Calu3 (cell line): ENCODE results near the gene PLXNA2. TPM values are rescaled to one million over a fixed set of nuclear protein-coding genes. Genes with fewer than 3 reads are reported as not detected.

Experiments used
- BruUV-seq: library from RNA; stranded (reverse); fragments of 400-500 nt; replicated peaks from 2 replicates; lab custom pipeline; 2021; lab: Mats Ljungman, UMichigan
- CTCF ChIA-PET: fragments of 300-600 bp; sonication (Branson Sonifier 250); formaldehyde crosslinking; loops from one replicate; lab custom pipeline; 2022; ENCODE audit warnings: antibody characterized with exemption; lab: Charles Lee
- DNase-seq: peaks from one replicate; pipeline ENCODE4 v3.0.0; 2022
- H3K27ac Mint-ChIP-seq: one replicate; pipeline ENCODE4 v1.8.0; 2022; ENCODE audit warnings: mixed read lengths; ENCODE audit not compliant: unreplicated experiment
- H3K27me3 Mint-ChIP-seq: one replicate; pipeline ENCODE4 v1.8.0; 2022; ENCODE audit warnings: mixed read lengths; ENCODE audit not compliant: unreplicated experiment
- H3K36me3 Mint-ChIP-seq: one replicate; pipeline ENCODE4 v1.8.0; 2022; ENCODE audit warnings: mild to moderate bottlenecking, moderate library complexity, mixed read lengths; ENCODE audit not compliant: insufficient read depth, unreplicated experiment
- H3K4me1 Mint-ChIP-seq: one replicate; pipeline ENCODE4 v1.8.0; 2022; ENCODE audit warnings: mild to moderate bottlenecking, low read depth, mixed read lengths; ENCODE audit not compliant: unreplicated experiment
- H3K4me3 Mint-ChIP-seq: one replicate; pipeline ENCODE4 v1.8.0; 2022; ENCODE audit warnings: mild to moderate bottlenecking, low read depth, moderate library complexity, mixed read lengths; ENCODE audit not compliant: unreplicated experiment
- H3K9me3 Mint-ChIP-seq: one replicate; pipeline ENCODE4 v1.8.0; 2022; ENCODE audit warnings: low read depth, mixed read lengths; ENCODE audit not compliant: unreplicated experiment
- intact Hi-C: fragments of 100-400 bp; cut with micrococcal nuclease; formaldehyde crosslinking; loops from one replicate; pipeline ENCODE4 v1.10.0; 2022; ENCODE audit not compliant: unreplicated experiment
- total RNA-seq: library from RNA; stranded (reverse); gene quantifications from 2 replicates; pipeline ENCODE4 v1.2.3, GENCODE V29; 2022
- TF ChIP-seq, protein P1 (sequence below): fragments of 200-600 bp; IDR thresholded peaks from one replicate; pipeline ENCODE4 v1.8.0; 2022; ENCODE audit warnings: antibody characterized with exemption; ENCODE audit not compliant: unreplicated experiment

The PLXNA2 gene
- total RNA-seq, 1 experiment from 2014 or later, result 16.2 TPM

GRCh38 chr1:208217781-208218180 lies 26.4 kb downstream of the PLXNA2 start:
- no peaks in the 10 kb centered on the region for H3K36me3 Mint-ChIP-seq
- H3K27me3 Mint-ChIP-seq, result no peaks in the 10 kb centered on the region
- CTCF ChIA-PET, result interaction anchor here (0.6 to 1.5 kb wide), 2 partner anchors 28 to 64 kb away, joined by 3 read pairs; no protein-coding TSS in a partner anchor
- H3K4me1 Mint-ChIP-seq, result peaks cover 34% of the 10 kb centered on the region
- intact Hi-C loops, result no loop called here
- DNase-seq, result no peak
- no TSS peak for BruUV-seq
- H3K27ac Mint-ChIP-seq, result no peak overlapping the region
- H3K9me3 Mint-ChIP-seq, result peaks cover 2% of the 10 kb centered on the region
- no peak overlapping the region for H3K4me3 Mint-ChIP-seq
- TF ChIP-seq, protein P1, sequence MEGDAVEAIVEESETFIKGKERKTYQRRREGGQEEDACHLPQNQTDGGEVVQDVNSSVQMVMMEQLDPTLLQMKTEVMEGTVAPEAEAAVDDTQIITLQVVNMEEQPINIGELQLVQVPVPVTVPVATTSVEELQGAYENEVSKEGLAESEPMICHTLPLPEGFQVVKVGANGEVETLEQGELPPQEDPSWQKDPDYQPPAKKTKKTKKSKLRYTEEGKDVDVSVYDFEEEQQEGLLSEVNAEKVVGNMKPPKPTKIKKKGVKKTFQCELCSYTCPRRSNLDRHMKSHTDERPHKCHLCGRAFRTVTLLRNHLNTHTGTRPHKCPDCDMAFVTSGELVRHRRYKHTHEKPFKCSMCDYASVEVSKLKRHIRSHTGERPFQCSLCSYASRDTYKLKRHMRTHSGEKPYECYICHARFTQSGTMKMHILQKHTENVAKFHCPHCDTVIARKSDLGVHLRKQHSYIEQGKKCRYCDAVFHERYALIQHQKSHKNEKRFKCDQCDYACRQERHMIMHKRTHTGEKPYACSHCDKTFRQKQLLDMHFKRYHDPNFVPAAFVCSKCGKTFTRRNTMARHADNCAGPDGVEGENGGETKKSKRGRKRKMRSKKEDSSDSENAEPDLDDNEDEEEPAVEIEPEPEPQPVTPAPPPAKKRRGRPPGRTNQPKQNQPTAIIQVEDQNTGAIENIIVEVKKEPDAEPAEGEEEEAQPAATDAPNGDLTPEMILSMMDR, result no peak

GRCh38 chr1:208216806-208217205 lies 27.4 kb downstream of the PLXNA2 start:
- no peak for DNase-seq
- Mint-ChIP-seq H3K4me1 (peaks cover 24% of the 10 kb centered on the region), H3K27ac (no peak overlapping the region), H3K27me3 (no peaks in the 10 kb centered on the region), H3K36me3 (no peaks in the 10 kb centered on the region), H3K9me3 (peaks cover 2% of the 10 kb centered on the region), H3K4me3 (no peak overlapping the region)
- TF ChIP-seq, protein P1, result no peak
- CTCF ChIA-PET, result interaction anchor here (1.8 kb wide), 1 partner anchor 13 kb away, joined by 7 read pairs; no protein-coding TSS in a partner anchor
- BruUV-seq, result no TSS peak
- intact Hi-C loops, result no loop called here

DNA sequence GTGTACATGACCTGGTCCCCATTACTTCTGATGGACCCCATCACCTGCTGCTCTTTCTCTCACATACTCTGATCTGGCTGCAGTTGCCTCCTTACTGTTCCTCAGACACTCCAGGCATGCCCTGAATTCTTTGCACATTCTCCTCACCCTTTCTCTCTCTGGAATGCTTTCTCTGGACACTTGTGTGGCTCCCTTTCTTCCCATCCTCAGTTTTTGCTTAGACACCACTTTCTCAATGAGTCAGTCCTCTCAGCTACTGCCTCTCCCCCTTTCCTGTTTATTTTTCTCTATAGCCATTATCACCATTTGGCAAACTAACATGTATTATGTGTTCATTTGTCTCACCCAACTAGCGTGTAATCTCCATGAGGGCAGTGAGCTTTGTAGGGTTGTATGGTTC lies 28.1 kb downstream of the PLXNA2 start:
- H3K4me1 Mint-ChIP-seq, result peaks cover 19% of the 10 kb centered on the region
- no TSS peak for BruUV-seq
- CTCF ChIA-PET, result interaction anchor here (1.8 kb wide), 1 partner anchor 13 kb away, joined by 7 read pairs; no protein-coding TSS in a partner anchor
- H3K27ac Mint-ChIP-seq, result no peak overlapping the region
- H3K36me3 Mint-ChIP-seq, result no peaks in the 10 kb centered on the region
- H3K4me3 Mint-ChIP-seq, result no peak overlapping the region
- no peak for DNase-seq
- TF ChIP-seq, protein P1, result no peak
- peaks cover 2% of the 10 kb centered on the region for H3K9me3 Mint-ChIP-seq
- intact Hi-C loops, result no loop called here
- no peaks in the 10 kb centered on the region for H3K27me3 Mint-ChIP-seq

DNA sequence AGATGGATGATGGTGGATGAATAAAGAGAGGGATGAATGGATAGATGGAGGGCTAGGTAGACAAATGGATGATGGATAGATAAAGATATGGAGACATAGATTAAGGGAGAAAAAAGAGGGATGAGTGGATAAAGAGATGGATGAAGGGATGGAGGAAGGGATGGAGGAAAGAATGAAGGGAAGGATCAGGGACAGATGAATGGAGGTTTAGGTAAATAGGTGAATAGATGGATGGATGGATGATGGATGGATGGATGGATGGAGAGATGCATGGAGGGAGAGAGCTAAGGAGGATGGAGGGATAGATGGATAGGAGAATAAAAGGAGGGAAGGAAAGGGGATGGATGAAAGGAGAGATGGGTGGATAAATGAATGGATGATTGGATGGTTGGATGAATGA lies 28.8 kb downstream of the PLXNA2 start:
- H3K27me3 Mint-ChIP-seq, result no peaks in the 10 kb centered on the region
- intact Hi-C loops, result no loop called here

More for the DNA sequence above, 28.8 kb downstream of the PLXNA2 start:
- no TSS peak for BruUV-seq
- Mint-ChIP-seq H3K36me3 (no peaks in the 10 kb centered on the region), H3K4me1 (peaks cover 12% of the 10 kb centered on the region), H3K4me3 (no peak overlapping the region), H3K27ac (no peak overlapping the region), H3K9me3 (peaks cover 2% of the 10 kb centered on the region)
- CTCF ChIA-PET, result no interaction called here
- DNase-seq, result no peak
- TF ChIP-seq, protein P1, result no peak
